GM12878 (cell line): ENCODE results near the gene DIAPH2. TPM values are rescaled to one million over a fixed set of nuclear protein-coding genes. Genes with fewer than 3 reads are reported as not detected.

Experiments used
- ATAC-seq: fragments of 200-7000 bp; cut with Tn5 transposase; 3 replicates; pipeline ENCODE4 v1.9.1; 2020; ENCODE audit warnings: mild to moderate bottlenecking, moderate library complexity
- BruUV-seq: library from RNA; stranded (reverse); fragments of 400-500 nt; replicated peaks from 2 replicates; lab custom pipeline; 2021; lab: Mats Ljungman, UMichigan
- CTCF ChIA-PET: fragments of 300-600 bp; sonication (Branson Sonifier 250); formaldehyde crosslinking; extraction: SDS; loops from one replicate; lab custom pipeline; 2021; ENCODE audit warnings: inconsistent platforms; lab: Yijun Ruan, JAX
- POLR2A ChIA-PET: fragments of 350-600 bp; formaldehyde crosslinking; extraction: SDS; loops from one replicate; lab custom pipeline; 2021; ENCODE audit warnings: inconsistent platforms; lab: Charles Lee
- RAD21 ChIA-PET: fragments of 300-600 bp; sonication (Branson Sonifier 250); formaldehyde crosslinking; loops from one replicate; lab custom pipeline; 2023; ENCODE audit warnings: antibody characterized with exemption; ENCODE audit not compliant: unreplicated experiment; lab: Charles Lee
- SMC1A ChIA-PET: fragments of 300-600 bp; sonication (Branson Sonifier 250); formaldehyde crosslinking; loops from one replicate; lab custom pipeline; 2023; ENCODE audit not compliant: unreplicated experiment, uncharacterized antibody; lab: Charles Lee
- DNase-seq: peaks from one replicate; pipeline ENCODE4 v3.0.0-alpha.2; 2011; ENCODE audit warnings: low read depth, low spot score
- FAIRE-seq: peaks from 3 replicates; lab custom pipeline; 2011; peaks lifted over from hg19 to GRCh38; lab: Jason Lieb, UNC
- H2AFZ ChIP-seq: 2 replicates; pipeline ENCODE4 v1.6.0; 2011; ENCODE audit warnings: low read depth, low read length, control low read depth; ENCODE audit not compliant: control insufficient read depth
- H3K27ac ChIP-seq: 2 replicates; pipeline ENCODE4 v1.5.1; 2011; ENCODE audit warnings: control low read depth; ENCODE audit not compliant: control insufficient read depth, insufficient read depth
- H3K27me3 ChIP-seq, 2 experiments: replicated peaks in 1 of 2; 2 replicates each; pipeline versions ENCODE4 v1.6.0 to v1.6.1; 2011; ENCODE audit warnings: low read length in 1 of 2; ENCODE audit not compliant: control insufficient read depth in 2 of 2, insufficient read depth in 2 of 2
- H3K36me3 ChIP-seq, 2 experiments: 2 replicates each; pipeline ENCODE4 v1.5.1; 2011; ENCODE audit warnings: low read length in 1 of 2; ENCODE audit not compliant: control insufficient read depth in 2 of 2, insufficient read depth in 2 of 2
- H3K4me1 ChIP-seq: 2 replicates; pipeline ENCODE4 v1.6.1; 2011; ENCODE audit warnings: mild to moderate bottlenecking, low read length, moderate library complexity, mixed read lengths; ENCODE audit not compliant: control insufficient read depth, insufficient read depth
- H3K4me2 ChIP-seq: 2 replicates; pipeline ENCODE4 v1.6.0; 2011; ENCODE audit warnings: control low read depth; ENCODE audit not compliant: control insufficient read depth, insufficient read depth
- H3K4me3 ChIP-seq: fragments of 200-600 bp; sonication (generic); 2 replicates; pipeline ENCODE4 v1.5.1; 2016
- H3K79me2 ChIP-seq: 2 replicates; pipeline ENCODE4 v1.6.0; 2011; ENCODE audit warnings: low read length; ENCODE audit not compliant: control insufficient read depth, insufficient read depth
- H3K9ac ChIP-seq: 2 replicates; pipeline ENCODE4 v1.8.0; 2011; ENCODE audit warnings: low read length, control low read depth, mixed read lengths; ENCODE audit not compliant: control insufficient read depth, insufficient read depth
- H3K9me3 ChIP-seq: replicated peaks from 3 replicates; pipeline ENCODE4 v1.5.1; 2011; ENCODE audit warnings: mild to moderate bottlenecking, low read length; ENCODE audit not compliant: control insufficient read depth, insufficient read depth
- H4K20me1 ChIP-seq: 2 replicates; pipeline ENCODE4 v1.6.0; 2011; ENCODE audit not compliant: control insufficient read depth, insufficient read depth
- BACH1 ChIP-seq: fragments of 450-650 bp; IDR thresholded peaks from 2 replicates; pipeline ENCODE4 v1.6.1; 2017; ENCODE audit warnings: mild to moderate bottlenecking, borderline replicate concordance
- CREB1 ChIP-seq: IDR thresholded peaks from 2 replicates; pipeline ENCODE4 v1.6.1; 2012; ENCODE audit warnings: low read depth, mild to moderate bottlenecking, inconsistent platforms
- KAT2A ChIP-seq: conservative IDR thresholded peaks from 2 replicates; pipeline ENCODE4 v1.6.1; 2011; ENCODE audit warnings: low read depth, low read length; ENCODE audit not compliant: control insufficient read depth
- KDM1A ChIP-seq: fragments of 200-600 bp; sonication (generic); IDR thresholded peaks from 2 replicates; pipeline ENCODE4 v1.6.1; 2016; ENCODE audit warnings: borderline replicate concordance
- RAD21 ChIP-seq: IDR thresholded peaks from 2 replicates; pipeline ENCODE4 v1.6.1; 2011; ENCODE audit warnings: mild to moderate bottlenecking, low read depth, low read length, moderate library complexity; ENCODE audit not compliant: insufficient read depth
- STAT1 ChIP-seq: fragments of 450-650 bp; conservative IDR thresholded peaks from 2 replicates; pipeline ENCODE4 v1.6.1; 2014; ENCODE audit warnings: antibody characterized with exemption, mild to moderate bottlenecking
- TAF1 ChIP-seq: IDR thresholded peaks from 2 replicates; pipeline ENCODE4 v1.6.1; 2011; ENCODE audit warnings: mild to moderate bottlenecking, low read depth, low read length, borderline replicate concordance
- ZNF24 ChIP-seq: fragments of 450-650 bp; IDR thresholded peaks from 2 replicates; pipeline ENCODE4 v1.6.1; 2017; ENCODE audit warnings: antibody characterized with exemption, mild to moderate bottlenecking
- ZNF384 ChIP-seq: IDR thresholded peaks from 2 replicates; pipeline ENCODE4 v1.6.1; 2012; ENCODE audit warnings: low read depth, mild to moderate bottlenecking, low read length, improper control_type of control experiment, borderline replicate concordance
- ZNF592 ChIP-seq: fragments of 450-650 bp; IDR thresholded peaks from 2 replicates; pipeline ENCODE4 v1.6.1; 2017; ENCODE audit warnings: mild to moderate bottlenecking, moderate library complexity
- WGBS: methylation state at CpG from one replicate; pipeline ENCODE4 v1.1.6; 2016; ENCODE audit warnings: low lambda C conversion rate; ENCODE audit not compliant: insufficient replicate concordance, insufficient coverage; ENCODE audit errors: missing lambda C conversion rate; 5-methylcytosine and 5-hydroxymethylcytosine counted together
- in situ Hi-C: fragments of 300-500 bp; cut with MboI; formaldehyde crosslinking; loops from 9 replicates; pipeline ENCODE4 v1.14.3; 2018; ENCODE audit warnings: mixed read lengths
- intact Hi-C: fragments of 100-400 bp; cut with micrococcal nuclease; formaldehyde crosslinking; loops from one replicate; pipeline ENCODE4 v1.14.2; 2022; ENCODE audit not compliant: unreplicated experiment
- polyA plus RNA-seq, 11 experiments: library from polyadenylated mRNA; depleted of rRNA in 4 of 11; unstranded in 6 of 11; stranded (reverse) in 5 of 11; fragments of >200 nt; fragmentation: Nextera tagmentation in 4 of 11; fragmentation: Illumina TruSeq in 1 of 11; extraction: Ambion mirVana in 4 of 11; extraction: Trizol in 1 of 11; gene quantifications; 1 replicate in 1 of 11; 2 replicates in 10 of 11; pipeline versions ENCODE4 v1.2.1 to v1.2.3, GENCODE V29; 2011 to 2016; ENCODE audit warnings: inconsistent platforms in 2 of 11, missing spikeins in 2 of 11, low read depth in 1 of 11
- total RNA-seq, 4 experiments: library from RNA; depleted of rRNA in 3 of 4; stranded (reverse); fragments of >200 nt in 3 of 4; fragmentation: Illumina TruSeq in 1 of 4; extraction: Trizol in 1 of 4; gene quantifications; 2 replicates each; pipeline versions ENCODE4 v1.2.1 to v1.2.3, GENCODE V29; 2013 to 2021
- TF ChIP-seq, protein P1 (sequence below): fragments of 450-650 bp; IDR thresholded peaks from 2 replicates; pipeline ENCODE4 v1.6.1; 2018; ENCODE audit warnings: mild to moderate bottlenecking, low read depth, moderate library complexity; ENCODE audit not compliant: partially characterized antibody
- TF ChIP-seq, protein P2 (sequence below): IDR thresholded peaks from 2 replicates; pipeline ENCODE4 v1.6.1; 2012; ENCODE audit warnings: improper control_type of control experiment, low read depth, low read length; ENCODE audit not compliant: insufficient replicate concordance

The DIAPH2 gene
- total and polyA plus RNA-seq, 10 of the 15 experiments (the other 5 are each of a cell fraction or from before 2014, with no cell fraction given), result 2.2 to 16.6 (median 8.8) TPM

GRCh38 chrX:96791559-96791958, 106.9 kb downstream of the DIAPH2 start:
- CTCF ChIA-PET, result no interaction called here
- no peak overlapping the region for H3K4me3 ChIP-seq
- RAD21 ChIA-PET, result no interaction called here
- H3K9ac ChIP-seq, result no peak overlapping the region
- H2AFZ ChIP-seq, result no peak overlapping the region
- WGBS, result 67% methylated on average over 4 of the region's 4 CpGs
- H3K27ac ChIP-seq, result no peak overlapping the region
- no peaks in the 10 kb centered on the region for H4K20me1 ChIP-seq
- no peak for ATAC-seq
- SMC1A ChIA-PET, result no interaction called here
- H3K4me1 ChIP-seq, result no peaks in the 10 kb centered on the region
- POLR2A ChIA-PET, result interaction anchor here (0.7 kb wide), 1 partner anchor 66 kb away, joined by 3 read pairs; no protein-coding TSS in a partner anchor
- no TSS peak for BruUV-seq
- no peak for FAIRE-seq
- no peaks in the 10 kb centered on the region for H3K9me3 ChIP-seq
- no peak overlapping the region for H3K4me2 ChIP-seq
- in situ Hi-C loops, result no loop called here
- H3K36me3 ChIP-seq, result no peaks in the 10 kb centered on the region
- intact Hi-C loops, result no loop called here
- no peaks in the 10 kb centered on the region for H3K27me3 ChIP-seq
- no peak for DNase-seq
- no peaks in the 10 kb centered on the region for H3K79me2 ChIP-seq
- TF ChIP-seq CREB1 (no peak), BACH1 (no peak), TAF1 (no peak), STAT1 (no peak), KAT2A (no peak), RAD21 (no peak), KDM1A (no peak), ZNF384 (no peak), ZNF24 (no peak), ZNF592 (no peak)
- TF ChIP-seq, protein P1, sequence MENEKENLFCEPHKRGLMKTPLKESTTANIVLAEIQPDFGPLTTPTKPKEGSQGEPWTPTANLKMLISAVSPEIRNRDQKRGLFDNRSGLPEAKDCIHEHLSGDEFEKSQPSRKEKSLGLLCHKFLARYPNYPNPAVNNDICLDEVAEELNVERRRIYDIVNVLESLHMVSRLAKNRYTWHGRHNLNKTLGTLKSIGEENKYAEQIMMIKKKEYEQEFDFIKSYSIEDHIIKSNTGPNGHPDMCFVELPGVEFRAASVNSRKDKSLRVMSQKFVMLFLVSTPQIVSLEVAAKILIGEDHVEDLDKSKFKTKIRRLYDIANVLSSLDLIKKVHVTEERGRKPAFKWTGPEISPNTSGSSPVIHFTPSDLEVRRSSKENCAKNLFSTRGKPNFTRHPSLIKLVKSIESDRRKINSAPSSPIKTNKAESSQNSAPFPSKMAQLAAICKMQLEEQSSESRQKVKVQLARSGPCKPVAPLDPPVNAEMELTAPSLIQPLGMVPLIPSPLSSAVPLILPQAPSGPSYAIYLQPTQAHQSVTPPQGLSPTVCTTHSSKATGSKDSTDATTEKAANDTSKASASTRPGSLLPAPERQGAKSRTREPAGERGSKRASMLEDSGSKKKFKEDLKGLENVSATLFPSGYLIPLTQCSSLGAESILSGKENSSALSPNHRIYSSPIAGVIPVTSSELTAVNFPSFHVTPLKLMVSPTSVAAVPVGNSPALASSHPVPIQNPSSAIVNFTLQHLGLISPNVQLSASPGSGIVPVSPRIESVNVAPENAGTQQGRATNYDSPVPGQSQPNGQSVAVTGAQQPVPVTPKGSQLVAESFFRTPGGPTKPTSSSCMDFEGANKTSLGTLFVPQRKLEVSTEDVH, result no peak
- TF ChIP-seq, protein P2, sequence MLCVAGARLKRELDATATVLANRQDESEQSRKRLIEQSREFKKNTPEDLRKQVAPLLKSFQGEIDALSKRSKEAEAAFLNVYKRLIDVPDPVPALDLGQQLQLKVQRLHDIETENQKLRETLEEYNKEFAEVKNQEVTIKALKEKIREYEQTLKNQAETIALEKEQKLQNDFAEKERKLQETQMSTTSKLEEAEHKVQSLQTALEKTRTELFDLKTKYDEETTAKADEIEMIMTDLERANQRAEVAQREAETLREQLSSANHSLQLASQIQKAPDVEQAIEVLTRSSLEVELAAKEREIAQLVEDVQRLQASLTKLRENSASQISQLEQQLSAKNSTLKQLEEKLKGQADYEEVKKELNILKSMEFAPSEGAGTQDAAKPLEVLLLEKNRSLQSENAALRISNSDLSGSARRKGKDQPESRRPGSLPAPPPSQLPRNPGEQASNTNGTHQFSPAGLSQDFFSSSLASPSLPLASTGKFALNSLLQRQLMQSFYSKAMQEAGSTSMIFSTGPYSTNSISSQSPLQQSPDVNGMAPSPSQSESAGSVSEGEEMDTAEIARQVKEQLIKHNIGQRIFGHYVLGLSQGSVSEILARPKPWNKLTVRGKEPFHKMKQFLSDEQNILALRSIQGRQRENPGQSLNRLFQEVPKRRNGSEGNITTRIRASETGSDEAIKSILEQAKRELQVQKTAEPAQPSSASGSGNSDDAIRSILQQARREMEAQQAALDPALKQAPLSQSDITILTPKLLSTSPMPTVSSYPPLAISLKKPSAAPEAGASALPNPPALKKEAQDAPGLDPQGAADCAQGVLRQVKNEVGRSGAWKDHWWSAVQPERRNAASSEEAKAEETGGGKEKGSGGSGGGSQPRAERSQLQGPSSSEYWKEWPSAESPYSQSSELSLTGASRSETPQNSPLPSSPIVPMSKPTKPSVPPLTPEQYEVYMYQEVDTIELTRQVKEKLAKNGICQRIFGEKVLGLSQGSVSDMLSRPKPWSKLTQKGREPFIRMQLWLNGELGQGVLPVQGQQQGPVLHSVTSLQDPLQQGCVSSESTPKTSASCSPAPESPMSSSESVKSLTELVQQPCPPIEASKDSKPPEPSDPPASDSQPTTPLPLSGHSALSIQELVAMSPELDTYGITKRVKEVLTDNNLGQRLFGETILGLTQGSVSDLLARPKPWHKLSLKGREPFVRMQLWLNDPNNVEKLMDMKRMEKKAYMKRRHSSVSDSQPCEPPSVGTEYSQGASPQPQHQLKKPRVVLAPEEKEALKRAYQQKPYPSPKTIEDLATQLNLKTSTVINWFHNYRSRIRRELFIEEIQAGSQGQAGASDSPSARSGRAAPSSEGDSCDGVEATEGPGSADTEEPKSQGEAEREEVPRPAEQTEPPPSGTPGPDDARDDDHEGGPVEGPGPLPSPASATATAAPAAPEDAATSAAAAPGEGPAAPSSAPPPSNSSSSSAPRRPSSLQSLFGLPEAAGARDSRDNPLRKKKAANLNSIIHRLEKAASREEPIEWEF, result no peak
